GM18873 (cell line): ENCODE data around the gene RPS2.
"Not testable (repeated sequence)": the region's sequence is repeated elsewhere in the genome, so short reads cannot be mapped to it uniquely, and the experiment has no call there.

Experiments
- ATAC-seq: cut with Tn5 transposase; IDR thresholded peaks from one replicate; pipeline ENCODE4 v1.9.1; 2021; ENCODE audit warnings: mild to moderate bottlenecking, moderate library complexity, moderate number of reproducible peaks; ENCODE audit not compliant: unreplicated experiment, low FRiP score

Gene RPS2

GRCh38 chr16:1944612-1945199 lies 19.9 kb downstream of the RPS2 start:
- no peak for ATAC-seq

GRCh38 chr16:1942810-1943726 lies 21.6 kb downstream of the RPS2 start, which contains the start of gene MSRB1:
MSRB1 (minus strand) TSS chr16:1943199; CDS start chr16:1943156, 43 bp downstream.
- ATAC-seq: peak; percentile 82

- no peak for ATAC-seq
Observed at GRCh38 chr16:1942047-1942809, 22.4 kb downstream of the RPS2 start.

GRCh38 chr16:1941162-1942046 lies 23.2 kb downstream of the RPS2 start:
- no peak for ATAC-seq

DNA sequence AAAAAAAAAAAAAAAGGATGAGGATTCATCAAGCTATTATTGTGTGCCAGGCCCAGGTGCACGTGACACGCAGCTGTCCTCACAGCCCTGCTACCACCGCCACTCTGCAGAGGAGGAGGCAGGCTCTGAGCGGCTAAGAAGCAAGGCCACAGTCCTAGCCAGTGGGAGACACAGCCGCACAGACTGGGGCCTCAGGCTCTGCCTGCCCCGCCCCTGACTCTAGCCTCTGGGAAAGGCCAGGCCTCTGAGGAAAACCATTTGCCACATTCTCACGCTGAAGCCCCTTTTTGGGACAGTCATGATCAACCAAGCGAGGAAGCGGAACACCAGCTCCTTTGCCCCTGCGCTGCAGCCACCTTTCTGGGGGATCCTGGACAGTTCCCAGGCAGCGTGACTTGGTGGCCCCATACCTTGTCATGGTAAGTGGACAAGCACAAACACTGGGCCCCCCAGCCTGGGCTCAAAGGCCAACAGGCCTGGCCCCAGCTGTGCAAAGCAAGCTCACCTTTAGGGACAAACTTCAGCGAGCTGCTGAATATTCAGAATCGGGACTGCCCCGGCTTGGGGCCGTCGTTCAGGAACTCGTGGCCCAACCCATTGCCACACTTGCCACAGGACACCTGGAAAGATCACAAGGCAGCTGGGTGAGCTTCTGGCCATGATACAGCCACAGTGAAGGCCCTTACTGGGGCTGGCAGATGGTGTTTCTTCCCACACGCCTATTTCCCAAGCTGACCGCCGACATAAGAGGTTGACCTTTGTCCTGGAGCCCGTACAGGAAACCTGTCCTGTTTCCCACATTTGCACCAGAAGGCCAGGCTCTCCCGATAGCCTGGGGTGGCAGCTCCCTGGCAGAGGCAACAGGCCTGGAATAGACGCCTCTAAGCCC lies 24.1 kb downstream of the RPS2 start:
- no peak for ATAC-seq

GRCh38 chr16:1939833-1940232 lies 24.8 kb downstream of the RPS2 start:
- not testable (repeated sequence) for ATAC-seq

DNA sequence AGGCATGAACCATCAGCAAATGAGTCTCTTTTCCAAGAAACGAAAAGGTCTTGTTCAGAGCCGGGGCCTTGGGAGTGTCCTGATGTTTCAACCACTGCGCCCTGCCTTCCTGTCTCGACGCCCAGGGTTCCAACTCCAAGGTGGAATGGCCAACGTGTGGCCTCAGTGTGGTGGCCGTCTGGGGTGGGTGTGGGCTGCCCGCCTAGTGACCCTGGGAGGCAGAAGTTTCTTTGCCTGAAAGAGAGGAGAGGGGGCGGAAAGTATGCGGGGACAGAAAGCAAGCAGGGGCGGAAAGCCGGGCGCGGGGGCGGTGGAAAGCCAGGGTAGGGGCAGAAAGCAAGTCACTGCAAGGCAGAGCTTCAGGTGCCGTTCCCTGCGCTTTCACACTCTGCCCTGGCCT lies 25.7 kb downstream of the RPS2 start:
- no peak for ATAC-seq

DNA sequence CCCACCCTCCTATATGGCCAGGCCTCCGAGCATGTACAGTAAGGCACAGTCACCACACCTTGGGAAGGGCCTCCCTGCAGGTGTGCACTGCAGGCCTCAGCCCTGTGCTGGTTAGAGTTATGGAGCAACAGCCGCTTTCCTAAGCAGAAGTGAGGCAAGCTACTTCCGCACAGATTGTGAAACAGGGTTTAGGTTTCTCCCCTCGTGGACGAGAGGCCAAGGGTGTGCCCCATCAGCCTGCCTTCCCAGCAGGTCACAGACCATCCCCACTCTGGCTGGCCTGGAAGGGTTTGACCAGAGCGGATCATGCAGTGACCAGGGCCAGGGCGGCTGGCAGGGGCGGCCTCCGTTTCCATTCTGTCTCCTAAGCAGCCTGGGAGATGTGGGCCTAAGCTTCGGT lies 26.3 kb downstream of the RPS2 start:
- ATAC-seq: no peak

- ATAC-seq: no peak
Observed at GRCh38 chr16:1936945-1937479, 27.6 kb downstream of the RPS2 start.

GRCh38 chr16:1933097-1933661 lies 31.4 kb downstream of the RPS2 start:
- no peak for ATAC-seq

DNA sequence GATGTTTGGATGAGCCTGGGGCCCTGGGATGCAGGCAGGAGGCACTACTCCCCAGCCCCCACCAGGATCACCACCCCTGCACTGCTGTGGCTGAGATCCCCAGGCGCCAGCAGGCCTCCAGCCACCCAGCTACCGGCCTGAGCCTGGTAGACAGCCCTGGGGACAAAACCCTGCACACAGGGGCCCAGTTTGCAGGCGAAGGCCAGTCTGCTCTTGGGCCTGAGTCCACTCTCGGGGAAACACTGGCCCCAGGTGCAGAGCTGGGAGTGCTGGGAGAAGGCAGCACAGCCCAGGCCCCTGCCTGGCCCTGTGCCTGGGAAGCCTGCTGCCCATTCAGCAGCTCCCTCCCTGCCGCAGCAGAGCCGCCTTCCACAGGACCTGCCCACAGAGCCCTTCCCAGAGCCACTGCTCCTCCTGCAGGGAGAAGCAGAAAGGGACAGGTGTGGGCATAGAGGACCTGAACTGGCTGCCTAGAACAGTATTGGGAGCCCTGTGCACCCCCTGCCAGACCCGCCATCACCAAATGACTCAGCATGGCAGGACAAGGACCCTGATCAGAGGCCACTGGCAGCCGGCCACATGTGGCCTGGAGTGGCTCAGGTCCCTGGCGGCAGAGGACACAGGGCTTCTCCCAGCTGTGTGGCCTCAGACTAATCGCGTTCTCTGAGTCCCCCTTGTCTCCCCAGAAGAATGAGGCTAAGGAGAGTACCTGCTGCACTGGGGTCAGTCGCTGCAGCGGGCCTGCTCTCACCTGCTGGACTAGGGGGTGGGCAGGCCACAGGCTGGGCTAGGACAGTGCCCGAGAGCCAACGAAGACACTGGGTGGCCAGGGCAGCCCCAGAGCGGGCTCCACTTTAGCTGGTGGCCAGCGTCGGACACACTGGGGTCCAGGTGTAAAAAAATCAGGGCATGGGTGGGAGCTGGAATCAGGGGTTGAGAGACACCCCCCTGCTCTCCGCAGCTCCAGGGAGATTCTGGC lies 32.3 kb downstream of the RPS2 start:
- ATAC-seq: no peak

DNA sequence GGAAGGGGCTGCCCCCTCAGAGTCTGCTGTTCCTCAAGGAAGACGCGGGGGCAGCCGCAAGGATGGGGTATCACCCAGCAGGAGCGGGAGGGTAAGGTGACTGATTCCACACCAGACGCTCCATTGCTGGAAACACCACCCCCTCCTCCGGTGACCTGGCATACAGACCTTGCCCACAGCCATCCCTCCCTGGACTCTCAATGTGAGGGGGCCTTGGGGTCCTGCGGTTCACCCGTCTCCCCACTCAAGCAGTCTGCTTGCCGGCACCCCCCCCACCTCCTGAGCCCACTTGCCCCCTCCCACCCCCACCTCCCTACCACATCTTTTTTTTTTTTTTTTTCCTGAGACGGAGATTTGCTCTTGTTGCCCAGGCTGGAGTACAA lies 34.3 kb downstream of the RPS2 start:
- ATAC-seq: no peak

- no peak for ATAC-seq
Observed at GRCh38 chr16:1929578-1930337, 34.9 kb downstream of the RPS2 start.

- ATAC-seq: no peak
Observed at GRCh38 chr16:1929105-1929504, 35.5 kb downstream of the RPS2 start.

DNA sequence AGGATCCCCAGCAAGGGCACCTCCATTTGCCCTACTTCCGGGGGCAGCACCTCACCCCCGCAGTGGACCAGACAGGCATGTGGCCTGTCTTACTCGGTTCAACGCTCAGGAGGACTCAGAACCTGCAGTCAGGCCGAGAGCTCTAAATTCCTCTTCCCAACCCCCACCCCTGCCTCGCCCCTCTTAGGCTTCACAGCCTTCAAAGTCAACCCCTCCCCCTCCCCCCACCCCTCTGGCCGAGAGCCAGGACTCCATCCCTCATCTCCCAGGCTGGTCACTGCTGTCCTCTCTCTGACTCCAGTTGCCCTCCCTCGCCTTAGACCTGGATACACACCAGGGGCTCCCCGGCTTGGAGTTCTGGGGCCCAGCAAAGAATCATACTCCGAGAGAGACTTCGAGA lies 38.4 kb downstream of the RPS2 start:
- no peak for ATAC-seq

DNA sequence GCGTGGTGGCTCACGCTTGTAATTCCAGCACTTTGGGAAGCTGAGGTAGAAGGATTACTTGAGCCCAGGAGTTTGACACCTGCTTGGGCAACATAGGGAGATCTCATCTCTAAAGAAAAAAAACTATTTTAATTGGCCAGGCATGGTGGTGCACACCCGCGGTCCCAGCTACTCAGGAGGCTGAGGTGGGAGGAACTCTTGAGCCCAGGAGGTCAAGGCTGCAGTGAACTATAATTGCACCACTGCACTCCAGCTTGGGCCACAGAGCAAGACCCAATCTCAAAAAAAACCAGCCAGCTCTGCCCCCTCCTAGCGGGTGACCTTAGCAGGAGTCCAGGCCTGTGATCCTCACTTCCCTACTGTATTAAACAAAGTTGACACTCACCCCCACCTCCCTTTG lies 40.5 kb downstream of the RPS2 start:
- no peak for ATAC-seq
